ENCODE results near the gene RNF43.

Gene RNF43

DNA sequence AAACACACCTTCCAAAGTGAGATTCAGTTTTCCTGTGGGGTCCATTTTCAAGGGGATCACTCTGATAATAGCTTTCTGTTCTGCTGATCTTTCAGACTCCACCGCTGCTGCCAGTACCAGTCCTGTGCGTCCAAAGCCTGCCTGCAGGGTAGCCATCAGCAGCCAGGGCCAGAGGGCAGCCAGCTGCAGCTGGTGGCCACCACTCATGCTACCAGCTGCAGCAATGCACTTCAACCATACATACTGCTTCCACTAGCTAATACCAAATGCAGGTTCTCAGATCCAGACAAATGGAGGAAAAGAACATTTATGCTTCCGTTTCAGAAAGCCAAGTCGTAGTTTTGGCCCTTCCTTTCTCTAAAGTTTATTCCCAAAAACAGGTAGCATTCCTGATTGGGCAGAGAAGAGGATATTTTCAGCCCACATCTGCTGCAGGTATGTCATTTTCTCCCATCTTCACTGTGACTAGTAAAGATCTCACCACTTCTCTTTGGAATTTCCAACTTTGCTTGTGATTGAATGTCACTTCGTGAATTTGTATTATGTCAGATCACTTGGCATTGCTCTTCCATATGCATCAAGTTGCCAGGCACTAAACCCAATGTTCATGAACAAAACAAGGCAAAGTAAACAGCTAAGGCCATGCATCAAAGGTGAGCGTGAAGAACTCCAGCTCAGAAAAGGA lies 1.8 kb downstream of the RNF43 start:
- TF ChIP-seq, protein P1, sequence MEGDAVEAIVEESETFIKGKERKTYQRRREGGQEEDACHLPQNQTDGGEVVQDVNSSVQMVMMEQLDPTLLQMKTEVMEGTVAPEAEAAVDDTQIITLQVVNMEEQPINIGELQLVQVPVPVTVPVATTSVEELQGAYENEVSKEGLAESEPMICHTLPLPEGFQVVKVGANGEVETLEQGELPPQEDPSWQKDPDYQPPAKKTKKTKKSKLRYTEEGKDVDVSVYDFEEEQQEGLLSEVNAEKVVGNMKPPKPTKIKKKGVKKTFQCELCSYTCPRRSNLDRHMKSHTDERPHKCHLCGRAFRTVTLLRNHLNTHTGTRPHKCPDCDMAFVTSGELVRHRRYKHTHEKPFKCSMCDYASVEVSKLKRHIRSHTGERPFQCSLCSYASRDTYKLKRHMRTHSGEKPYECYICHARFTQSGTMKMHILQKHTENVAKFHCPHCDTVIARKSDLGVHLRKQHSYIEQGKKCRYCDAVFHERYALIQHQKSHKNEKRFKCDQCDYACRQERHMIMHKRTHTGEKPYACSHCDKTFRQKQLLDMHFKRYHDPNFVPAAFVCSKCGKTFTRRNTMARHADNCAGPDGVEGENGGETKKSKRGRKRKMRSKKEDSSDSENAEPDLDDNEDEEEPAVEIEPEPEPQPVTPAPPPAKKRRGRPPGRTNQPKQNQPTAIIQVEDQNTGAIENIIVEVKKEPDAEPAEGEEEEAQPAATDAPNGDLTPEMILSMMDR (IDR thresholded peaks at IDR 0.05; ENCODE audit: control insufficient read depth, extremely low read depth, insufficient read depth) = no peak
- H3K4me3 ChIP-seq (ENCODE audit: low read depth, low read length) = peak overlapping the region; percentile 64
- DNase-seq (ENCODE audit: low read depth) = no peak

GRCh38 chr17:58414596-58414997 lies 2.7 kb downstream of the RNF43 start:
- peak overlapping the region; percentile 64 for H3K4me3 ChIP-seq (ENCODE audit: low read depth, low read length)
- TF ChIP-seq, protein P1 (IDR thresholded peaks at IDR 0.05; ENCODE audit: control insufficient read depth, extremely low read depth, insufficient read depth) = no peak
- no peak for DNase-seq (ENCODE audit: low read depth)

DNA sequence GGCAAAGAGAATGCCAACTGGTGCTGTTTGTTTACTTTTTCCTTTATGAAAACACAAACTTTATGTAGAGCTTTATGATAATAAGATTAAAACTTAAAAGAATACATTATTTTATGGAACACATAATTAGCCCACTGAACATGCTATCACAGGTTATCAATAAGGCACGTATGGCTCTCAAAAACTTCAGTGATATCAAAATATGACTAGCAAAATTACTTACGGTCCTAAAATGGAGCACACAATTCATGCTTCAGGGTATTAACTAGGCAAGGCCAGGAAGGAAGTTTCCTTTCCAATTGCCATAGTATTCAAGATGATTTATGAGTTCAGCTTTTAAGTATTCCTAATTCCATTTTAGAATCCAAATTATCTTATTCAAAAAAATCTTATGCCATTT lies 3.6 kb downstream of the RNF43 start:
- TF ChIP-seq, protein P1 (IDR thresholded peaks at IDR 0.05; ENCODE audit: control insufficient read depth, extremely low read depth, insufficient read depth) = no peak
- peak overlapping the region; percentile 26; the same call in 1 of the 2 replicates for H3K4me3 ChIP-seq (ENCODE audit: low read depth, low read length)
- DNase-seq (ENCODE audit: low read depth) = no peak

DNA sequence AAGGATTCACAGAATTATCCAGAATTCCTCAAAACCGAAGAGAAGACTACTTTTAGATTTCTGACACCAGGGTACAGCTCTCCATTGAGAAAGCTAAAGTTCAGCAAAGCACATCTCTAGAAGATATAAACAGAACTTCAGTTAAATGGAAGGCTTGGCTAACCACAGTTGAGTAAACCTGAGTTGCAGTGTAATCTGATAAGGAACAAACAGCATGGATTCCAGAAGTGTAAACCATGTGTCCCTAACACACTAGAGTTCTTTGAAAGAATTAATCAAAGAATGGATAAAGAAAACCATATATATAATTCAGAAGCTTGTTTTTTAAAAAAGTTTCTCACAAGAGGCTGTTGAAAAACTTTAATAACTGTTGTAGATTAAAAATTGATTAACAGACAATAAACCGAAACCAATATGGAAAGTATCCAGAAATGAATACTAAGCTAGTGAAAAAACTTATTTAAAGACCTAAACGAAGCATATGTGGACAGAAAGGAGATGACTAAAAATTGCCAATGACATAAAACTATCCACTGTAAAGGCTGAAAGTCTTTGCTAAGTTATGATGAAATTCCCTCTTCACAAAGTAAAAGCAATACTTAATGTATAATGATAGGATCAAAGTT lies 4.3 kb downstream of the RNF43 start:
- TF ChIP-seq, protein P1 (IDR thresholded peaks at IDR 0.05; ENCODE audit: control insufficient read depth, extremely low read depth, insufficient read depth) = no peak
- no peak for DNase-seq (ENCODE audit: low read depth)
- H3K4me3 ChIP-seq (ENCODE audit: low read depth, low read length) = peak overlapping the region; percentile 26

DNA sequence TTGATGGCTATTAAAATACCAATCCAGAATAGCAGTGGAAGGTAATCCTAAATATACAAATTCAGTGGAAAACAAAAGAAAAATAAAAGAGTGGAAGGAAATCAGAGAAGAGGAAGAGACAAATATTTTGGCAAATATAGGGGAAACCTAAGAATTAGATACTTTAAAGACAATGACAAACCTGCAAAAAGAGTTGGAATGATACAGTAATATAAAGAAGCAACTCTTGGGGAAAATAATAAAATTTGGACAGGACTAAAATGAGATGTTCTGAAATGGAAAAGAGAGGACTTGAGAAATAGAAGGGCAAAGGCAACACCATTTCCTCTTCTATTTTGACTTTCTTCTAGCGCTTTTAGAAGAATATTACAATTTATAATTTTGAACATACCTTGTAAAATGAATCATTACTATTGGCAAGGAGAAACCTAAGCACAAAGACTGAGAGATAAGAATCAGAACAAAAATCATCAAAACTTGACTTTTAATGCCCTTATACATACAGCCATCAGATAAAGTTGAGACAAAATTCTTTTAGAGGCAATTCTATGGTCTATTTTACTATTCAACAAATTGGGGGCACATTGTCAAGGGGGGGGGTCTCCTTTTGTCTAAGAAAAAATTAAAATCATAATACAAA lies 5.2 kb downstream of the RNF43 start:
- no peak for DNase-seq (ENCODE audit: low read depth)
- no peak overlapping the region for H3K4me3 ChIP-seq (ENCODE audit: low read depth, low read length)
- TF ChIP-seq, protein P1 (IDR thresholded peaks at IDR 0.05; ENCODE audit: control insufficient read depth, extremely low read depth, insufficient read depth) = no peak

GRCh38 chr17:58411408-58411894 lies 5.9 kb downstream of the RNF43 start:
- DNase-seq (ENCODE audit: low read depth) = no peak
- H3K4me3 ChIP-seq (ENCODE audit: low read depth, low read length) = no peak overlapping the region
- TF ChIP-seq, protein P1 (IDR thresholded peaks at IDR 0.05; ENCODE audit: control insufficient read depth, extremely low read depth, insufficient read depth) = no peak
